Skin of body (tissue), 2 donors: ENCODE results near the gene CLDN16. TPM values are rescaled to one million over a fixed set of nuclear protein-coding genes. Genes with fewer than 3 reads are reported as not detected.
A peak's percentile ranks its signal among the peaks of the same experiment; 100 is the strongest.

ENCODE experiments used
- DNase-seq: peaks from one replicate; lab custom pipeline; 2025; lab: John Stamatoyannopoulos, UW
- total RNA-seq: library from RNA; depleted of rRNA; stranded (reverse); fragments of >200 nt; gene quantifications from one replicate; pipeline ENCODE4 v1.2.3, GENCODE V29; 2014

The CLDN16 gene, protein sequence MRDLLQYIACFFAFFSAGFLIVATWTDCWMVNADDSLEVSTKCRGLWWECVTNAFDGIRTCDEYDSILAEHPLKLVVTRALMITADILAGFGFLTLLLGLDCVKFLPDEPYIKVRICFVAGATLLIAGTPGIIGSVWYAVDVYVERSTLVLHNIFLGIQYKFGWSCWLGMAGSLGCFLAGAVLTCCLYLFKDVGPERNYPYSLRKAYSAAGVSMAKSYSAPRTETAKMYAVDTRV
- 0.69 TPM for total RNA-seq

GRCh38 chr3:190387578-190388213, at the start of gene CLDN16:
CLDN16 (plus strand) TSS chr3:190388163; CDS start chr3:190388330, 167 bp downstream.
- no peak for DNase-seq

DNA sequence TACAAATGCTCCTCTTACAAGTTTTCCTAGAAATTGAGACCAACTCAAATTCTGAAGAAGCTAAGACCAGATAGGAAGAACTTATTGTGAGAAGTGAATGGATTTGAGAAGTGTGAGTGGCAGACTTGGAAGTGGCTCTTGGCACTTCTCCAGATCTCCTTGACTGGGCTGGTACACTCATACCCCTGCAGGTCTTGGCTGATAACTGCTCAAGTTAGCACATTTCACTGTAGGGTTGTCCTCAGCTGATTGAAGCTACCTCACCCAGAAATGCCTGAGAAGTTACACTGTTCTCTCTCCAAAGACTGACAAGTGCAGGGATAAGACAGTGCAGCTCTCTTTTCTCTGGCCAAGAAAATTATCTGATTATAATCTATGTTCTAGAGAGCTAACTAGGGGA, 49.2 kb upstream of the CLDN16 start:
- DNase-seq: no peak

GRCh38 chr3:190339130-190339529, 48.8 kb upstream of the CLDN16 start:
- DNase-seq: no peak

DNA sequence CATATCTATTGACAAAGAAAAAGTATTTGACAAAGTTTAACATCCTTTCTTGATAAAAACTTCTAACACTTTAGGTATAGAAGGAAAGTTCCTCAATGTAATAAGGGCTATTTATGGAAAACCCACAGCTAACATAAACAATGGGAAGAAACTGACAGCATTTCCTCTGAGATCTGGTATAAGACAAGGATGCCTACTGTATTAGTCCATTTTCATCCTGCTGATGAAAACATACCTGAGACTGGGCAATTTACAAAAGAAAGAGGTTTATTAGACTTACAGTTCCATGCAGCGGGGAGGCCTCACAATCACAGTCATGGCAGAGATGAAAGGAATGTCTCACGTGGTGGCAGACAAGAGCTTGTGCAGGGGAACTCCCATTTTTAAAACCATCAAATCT, 47.9 kb upstream of the CLDN16 start:
- no peak for DNase-seq

DNA sequence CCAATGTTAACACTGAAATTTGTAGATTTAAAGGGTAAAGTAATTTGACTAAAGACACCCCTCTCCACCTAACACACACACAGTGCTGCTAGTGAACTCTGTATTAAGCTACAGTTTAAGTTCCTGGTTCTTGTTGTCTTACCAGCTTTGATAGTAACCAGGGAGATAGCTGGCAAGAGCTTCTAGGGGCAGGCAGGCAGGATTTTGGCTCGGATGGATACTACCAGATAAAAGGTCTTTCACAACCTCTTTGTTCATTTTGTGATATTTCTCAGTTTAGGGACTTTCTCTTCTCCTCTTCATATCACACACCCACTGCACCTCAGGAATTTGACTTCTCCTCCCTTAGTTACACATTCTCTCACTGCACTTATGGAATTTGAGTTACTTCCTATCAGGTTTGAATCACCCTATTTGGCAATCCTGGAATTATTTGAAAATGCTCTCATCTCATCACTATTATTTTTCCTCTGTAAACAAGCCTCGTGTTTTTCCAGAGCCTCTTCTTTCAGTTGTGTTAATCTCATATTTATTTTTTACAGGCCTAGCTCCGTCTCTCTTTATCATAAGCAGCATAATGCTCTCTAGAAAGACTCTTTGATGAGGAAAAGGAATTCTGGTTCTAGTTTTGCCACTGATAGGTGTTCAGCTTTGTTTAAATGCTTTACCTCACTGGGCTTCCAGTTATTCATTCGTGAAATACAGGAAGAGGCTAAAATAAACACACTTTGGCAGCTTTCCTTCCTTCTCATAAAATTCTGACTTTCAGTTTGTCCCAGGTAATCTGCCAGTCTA, 42.7 kb upstream of the CLDN16 start:
- DNase-seq: peak; percentile 48

- DNase-seq: no peak
Observed at GRCh38 chr3:190345878-190346277, 42.1 kb upstream of the CLDN16 start.

GRCh38 chr3:190346541-190346940, 41.4 kb upstream of the CLDN16 start:
- no peak for DNase-seq

- DNase-seq: no peak
Observed at GRCh38 chr3:190352861-190353457, 35.0 kb upstream of the CLDN16 start.

GRCh38 chr3:190356246-190356645, 31.7 kb upstream of the CLDN16 start:
- DNase-seq: no peak

- no peak for DNase-seq
Observed at GRCh38 chr3:190357468-190357867, 30.5 kb upstream of the CLDN16 start.

DNA sequence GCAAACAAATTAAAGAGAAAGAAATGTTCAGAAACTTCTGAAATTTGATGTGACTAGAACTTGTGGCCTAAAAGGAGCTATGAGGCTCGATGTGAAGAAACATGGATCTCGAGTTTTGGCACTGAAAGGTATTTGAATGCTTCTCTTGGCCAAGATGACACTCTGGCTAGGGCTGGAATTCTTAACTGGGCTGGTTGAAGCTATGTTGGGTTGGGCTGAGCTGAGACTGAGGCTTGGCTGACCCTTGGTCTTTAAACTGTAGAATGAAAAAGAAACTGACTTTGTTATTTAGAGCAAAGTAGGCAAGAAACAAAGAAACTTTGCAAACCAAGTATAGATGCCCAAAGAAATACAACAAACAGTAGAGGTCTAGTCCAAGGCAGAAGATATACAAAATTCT, 28.1 kb upstream of the CLDN16 start:
- no peak for DNase-seq

GRCh38 chr3:190360228-190360627, 27.7 kb upstream of the CLDN16 start:
- DNase-seq: no peak

GRCh38 chr3:190361791-190362190, 26.2 kb upstream of the CLDN16 start:
- no peak for DNase-seq

DNA sequence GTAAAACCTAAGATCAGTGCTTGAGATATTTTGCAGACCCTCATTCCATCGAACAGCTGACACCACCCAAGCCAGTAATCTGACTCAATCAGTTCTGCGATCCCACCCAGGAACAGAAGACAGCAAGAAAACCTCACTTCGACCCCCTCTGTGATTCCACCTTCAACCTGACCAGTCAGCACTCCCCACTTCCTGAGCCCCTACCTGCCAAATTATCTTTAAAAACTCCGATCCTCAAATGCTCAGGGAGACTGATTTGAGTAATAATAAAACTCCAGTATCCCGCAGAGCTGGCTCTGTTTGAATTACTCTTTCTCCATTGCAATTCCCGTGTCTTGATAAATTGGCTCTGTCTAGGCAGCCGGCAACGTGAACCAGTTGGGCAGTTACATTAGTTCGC, 25.7 kb upstream of the CLDN16 start:
- no peak for DNase-seq

- no peak for DNase-seq
Observed at GRCh38 chr3:190366133-190366532, 21.8 kb upstream of the CLDN16 start.

GRCh38 chr3:190368881-190369280, 19.1 kb upstream of the CLDN16 start:
- no peak for DNase-seq

DNA sequence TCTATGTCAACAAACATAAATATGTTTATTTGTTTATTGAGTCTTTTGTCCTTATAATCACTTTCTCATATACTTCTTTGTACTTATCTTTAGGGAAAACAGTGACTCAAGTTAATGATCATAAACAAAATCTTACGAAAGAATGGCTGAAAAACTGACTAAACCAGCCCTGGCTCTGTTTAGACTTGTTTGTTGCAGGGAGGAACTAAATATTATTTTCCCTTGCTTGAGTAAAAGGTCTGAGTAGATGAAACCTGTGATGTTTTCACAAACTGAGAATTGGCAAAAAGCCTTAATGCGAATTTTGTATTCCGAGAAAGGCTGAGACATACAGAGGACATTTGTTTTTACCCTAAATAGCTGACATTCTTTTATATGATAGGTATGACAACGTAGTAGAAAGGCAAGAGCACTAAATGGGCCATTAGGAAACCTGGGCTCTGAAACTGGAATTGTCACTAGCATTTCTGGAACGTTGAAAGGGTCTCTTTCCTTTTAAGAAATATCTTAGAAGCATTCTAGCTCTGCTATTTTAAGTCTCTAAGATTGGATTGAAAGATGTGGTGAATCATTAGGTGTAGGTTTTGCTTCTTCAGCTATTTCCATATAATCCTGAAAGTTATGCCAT, 18.2 kb upstream of the CLDN16 start:
- peak; percentile 29 for DNase-seq

DNA sequence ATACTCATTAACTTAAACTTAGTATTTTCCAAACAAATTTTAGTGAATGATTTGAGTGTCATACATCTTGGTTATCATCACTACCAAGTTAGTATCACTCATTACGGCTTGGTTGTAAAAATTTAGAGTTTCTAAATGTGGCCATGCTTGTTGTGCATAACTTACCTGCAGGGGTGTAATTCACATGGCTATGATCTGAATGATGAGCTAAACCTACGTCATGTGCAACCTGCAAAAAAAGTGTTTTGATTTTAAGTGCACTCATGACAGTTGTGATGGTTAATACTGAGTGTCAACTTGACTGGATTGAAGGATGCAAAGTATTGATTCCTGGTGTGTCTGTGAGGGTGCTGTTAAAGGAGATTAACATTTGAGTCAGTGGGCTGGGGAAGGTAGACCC, 17.6 kb upstream of the CLDN16 start:
- DNase-seq: no peak

- no peak for DNase-seq
Observed at GRCh38 chr3:190371152-190371551, 16.8 kb upstream of the CLDN16 start.

- DNase-seq: no peak
Observed at GRCh38 chr3:190375246-190375645, 12.7 kb upstream of the CLDN16 start.

- no peak for DNase-seq
Observed at GRCh38 chr3:190375671-190376070, 12.3 kb upstream of the CLDN16 start.
